Measurements from ENCODE around the gene ST8SIA6.
"Not testable (repeated sequence)": the region's sequence is repeated elsewhere in the genome, so short reads cannot be mapped to it uniquely, and the experiment has no call there.

ST8SIA6 gene

GRCh38 chr10:17457083-17457482, 2.7 kb upstream of the ST8SIA6 start:
- no peak for DNase-seq (ENCODE audit: low spot score)

GRCh38 chr10:17456032-17456548, 1.7 kb upstream of the ST8SIA6 start:
- DNase-seq (ENCODE audit: low spot score), result no peak

- DNase-seq (ENCODE audit: low spot score), result no peak
Observed at GRCh38 chr10:17455015-17455520, 673 bp upstream of the ST8SIA6 start.

- peak; percentile 48 for DNase-seq (ENCODE audit: low spot score)
Observed at GRCh38 chr10:17453373-17454091, 863 bp downstream of the ST8SIA6 start.

GRCh38 chr10:17453035-17453372, 1.4 kb downstream of the ST8SIA6 start:
- DNase-seq (ENCODE audit: low spot score), result no peak

GRCh38 chr10:17452060-17452841, 2.1 kb downstream of the ST8SIA6 start:
- DNase-seq (ENCODE audit: low spot score), result no peak

- DNase-seq (ENCODE audit: low spot score), result no peak
Observed at GRCh38 chr10:17450024-17450423, 4.4 kb downstream of the ST8SIA6 start.

- no peak for DNase-seq (ENCODE audit: low spot score)
Observed at GRCh38 chr10:17445400-17445998, 8.9 kb downstream of the ST8SIA6 start.

GRCh38 chr10:17444388-17444714, 10.0 kb downstream of the ST8SIA6 start:
- no peak for DNase-seq (ENCODE audit: low spot score)

GRCh38 chr10:17443707-17444387, 10.5 kb downstream of the ST8SIA6 start:
- no peak for DNase-seq (ENCODE audit: low spot score)

- no peak for DNase-seq (ENCODE audit: low spot score)
Observed at GRCh38 chr10:17438583-17438982, 15.8 kb downstream of the ST8SIA6 start.

- DNase-seq (ENCODE audit: low spot score), result not testable (repeated sequence)
Observed at GRCh38 chr10:17436578-17436977, 17.8 kb downstream of the ST8SIA6 start.

GRCh38 chr10:17435953-17436352, 18.4 kb downstream of the ST8SIA6 start:
- no peak for DNase-seq (ENCODE audit: low spot score)

GRCh38 chr10:17435187-17435586, 19.2 kb downstream of the ST8SIA6 start:
- DNase-seq (ENCODE audit: low spot score), result no peak

- DNase-seq (ENCODE audit: low spot score), result no peak
Observed at GRCh38 chr10:17432723-17433122, 21.7 kb downstream of the ST8SIA6 start.

- peak; percentile 46 for DNase-seq (ENCODE audit: low spot score)
Observed at GRCh38 chr10:17431871-17432311, 22.5 kb downstream of the ST8SIA6 start.

GRCh38 chr10:17430647-17431355, 23.6 kb downstream of the ST8SIA6 start:
- DNase-seq (ENCODE audit: low spot score), result peak; percentile 47

GRCh38 chr10:17429490-17429889, 24.9 kb downstream of the ST8SIA6 start:
- DNase-seq (ENCODE audit: low spot score), result no peak

- DNase-seq (ENCODE audit: low spot score), result no peak
Observed at GRCh38 chr10:17428351-17429097, 25.9 kb downstream of the ST8SIA6 start.

- DNase-seq (ENCODE audit: low spot score), result no peak
Observed at GRCh38 chr10:17427666-17428350, 26.6 kb downstream of the ST8SIA6 start.
